Liver (tissue), 9 donors: ENCODE data around the gene THOP1. TPM values are rescaled to one million over a fixed set of nuclear protein-coding genes. Genes with fewer than 3 reads are reported as not detected.

Source experiments
- DNase-seq: peaks from one replicate; pipeline ENCODE4 v3.0.0-alpha.2; 2017; ENCODE audit warnings: low spot score
- H3K27ac ChIP-seq, 2 donors: one replicate each; pipeline ENCODE4 v1.7.0; 2013; ENCODE audit warnings: inconsistent platforms in 2 of 2, low read length in 2 of 2, control low read depth in 1 of 2, low read depth in 1 of 2, mild to moderate bottlenecking in 1 of 2
- H3K27me3 ChIP-seq, 4 donors: one replicate each; pipeline versions ENCODE4 v1.6.1 to v1.7.0; 2013; ENCODE audit warnings: low read length in 3 of 4, inconsistent platforms in 1 of 4, mild to moderate bottlenecking in 1 of 4, moderate library complexity in 1 of 4; ENCODE audit not compliant: control insufficient read depth in 4 of 4, insufficient read depth in 4 of 4
- H3K36me3 ChIP-seq, 4 donors: one replicate each; pipeline versions ENCODE4 v1.6.1 to v1.7.0; 2013; ENCODE audit warnings: low read length in 3 of 4, mild to moderate bottlenecking in 3 of 4, low read depth in 1 of 4, moderate library complexity in 1 of 4; ENCODE audit not compliant: control insufficient read depth in 4 of 4, insufficient read depth in 3 of 4
- H3K4me1 ChIP-seq, 4 donors: one replicate each; pipeline versions ENCODE4 v1.6.1 to v1.7.0; 2013; ENCODE audit warnings: low read length in 3 of 4, mild to moderate bottlenecking in 3 of 4, moderate library complexity in 1 of 4; ENCODE audit not compliant: control insufficient read depth in 4 of 4, insufficient read depth in 4 of 4
- H3K4me3 ChIP-seq, 3 donors: one replicate each; pipeline versions ENCODE4 v1.6.1 to v1.7.0; 2013; ENCODE audit warnings: low read length in 3 of 3, control low read depth in 1 of 3, low read depth in 1 of 3, mild to moderate bottlenecking in 1 of 3
- H3K9ac ChIP-seq, 2 donors: one replicate each; pipeline ENCODE4 v1.7.0; 2013; ENCODE audit warnings: low read length in 2 of 2, mild to moderate bottlenecking in 2 of 2, moderate library complexity in 2 of 2, control low read depth in 1 of 2, low read depth in 1 of 2
- H3K9me3 ChIP-seq, 4 donors: one replicate each; pipeline versions ENCODE4 v1.6.1 to v1.7.0; 2013; ENCODE audit warnings: low read length in 3 of 4; ENCODE audit not compliant: control insufficient read depth in 4 of 4
- EGR1 ChIP-seq, 2 donors: IDR thresholded peaks; 2 replicates each; pipeline ENCODE4 v1.6.1; 2016 to 2018; ENCODE audit warnings: antibody characterized with exemption in 2 of 2, low read depth in 2 of 2
- FOXA1 ChIP-seq: IDR thresholded peaks from 2 replicates; pipeline ENCODE4 v1.6.1; 2016; ENCODE audit warnings: antibody characterized with exemption
- FOXA2 ChIP-seq: IDR thresholded peaks from 2 replicates; pipeline ENCODE4 v1.6.1; 2016; ENCODE audit warnings: antibody characterized with exemption
- GABPA ChIP-seq, 2 donors: IDR thresholded peaks in 1 of 2; conservative IDR thresholded peaks in 1 of 2; 2 replicates each; pipeline ENCODE4 v1.6.1; 2016; ENCODE audit warnings: antibody characterized with exemption in 2 of 2, mild to moderate bottlenecking in 1 of 2, moderate library complexity in 1 of 2
- HNF4A ChIP-seq, 2 donors: conservative IDR thresholded peaks; 2 replicates each; pipeline ENCODE4 v1.6.1; 2016; ENCODE audit warnings: antibody characterized with exemption in 2 of 2, mild to moderate bottlenecking in 2 of 2
- HNF4G ChIP-seq: IDR thresholded peaks from 2 replicates; pipeline ENCODE4 v1.6.1; 2016; ENCODE audit warnings: antibody characterized with exemption
- JUND ChIP-seq, 2 donors: IDR thresholded peaks; 2 replicates each; pipeline ENCODE4 v1.6.1; 2016; ENCODE audit warnings: antibody characterized with exemption in 2 of 2
- NR2F2 ChIP-seq: IDR thresholded peaks from 2 replicates; pipeline ENCODE4 v1.6.1; 2016; ENCODE audit warnings: antibody characterized with exemption
- RAD21 ChIP-seq, 2 donors: IDR thresholded peaks; 2 replicates each; pipeline ENCODE4 v1.6.1; 2016; ENCODE audit warnings: antibody characterized with exemption in 2 of 2, mild to moderate bottlenecking in 2 of 2
- RXRA ChIP-seq, 2 donors: IDR thresholded peaks; 2 replicates each; pipeline ENCODE4 v1.6.1; 2017 to 2018; ENCODE audit warnings: antibody characterized with exemption in 2 of 2, mild to moderate bottlenecking in 1 of 2
- SP1 ChIP-seq: IDR thresholded peaks from 2 replicates; pipeline ENCODE4 v1.6.1; 2018; ENCODE audit warnings: antibody characterized with exemption, mild to moderate bottlenecking
- TAF1 ChIP-seq: conservative IDR thresholded peaks from 2 replicates; pipeline ENCODE4 v1.6.1; 2016; ENCODE audit warnings: antibody characterized with exemption, mild to moderate bottlenecking
- YY1 ChIP-seq: IDR thresholded peaks from 2 replicates; pipeline ENCODE4 v1.6.1; 2016; ENCODE audit warnings: antibody characterized with exemption, mild to moderate bottlenecking
- WGBS: extraction: QIAGEN DNeasy Blood & Tissue Kit; methylation state at CpG from one replicate; pipeline ENCODE4 v1.1.7; 2013; 5-methylcytosine and 5-hydroxymethylcytosine counted together
- polyA plus RNA-seq, 2 donors: library from polyadenylated mRNA; stranded (reverse) in 1 of 2; unstranded in 1 of 2; fragments of 200-250 nt in 1 of 2; fragments of >200 nt in 1 of 2; fragmentation: Nextera tagmentation in 1 of 2; extraction: Ambion mirVana in 1 of 2; gene quantifications; one replicate each; pipeline versions ENCODE4 v1.2.1 to v1.2.3, GENCODE V29; 2013 to 2015
- total RNA-seq, 2 donors: library from RNA; depleted of rRNA; stranded (reverse); fragments of >200 nt; gene quantifications; one replicate each; pipeline ENCODE4 v1.2.3, GENCODE V29; 2014
- TF ChIP-seq, protein P1 (sequence below): IDR thresholded peaks from 2 replicates; pipeline ENCODE4 v1.6.1; 2016; ENCODE audit warnings: antibody characterized with exemption
- TF ChIP-seq, protein P2 (sequence below): fragments of 150-350 bp; IDR thresholded peaks from 2 replicates; pipeline ENCODE4 v1.5.1; 2017; ENCODE audit warnings: improper control_type of control experiment, low read depth, low read length; ENCODE audit not compliant: missing input control
- TF ChIP-seq, protein P3 (sequence below): IDR thresholded peaks from 2 replicates; pipeline ENCODE4 v1.6.1; 2016; ENCODE audit warnings: antibody characterized with exemption
- TF ChIP-seq, protein P4 (sequence below): IDR thresholded peaks from 2 replicates; pipeline ENCODE4 v1.6.1; 2016; ENCODE audit warnings: antibody characterized with exemption
- TF ChIP-seq, protein P5 (sequence below): IDR thresholded peaks from 2 replicates; pipeline ENCODE4 v1.6.1; 2016; ENCODE audit warnings: antibody characterized with exemption, mild to moderate bottlenecking
- donor health status: healthy.
- donor health status: healthy.
- donor health status: healthy.
- donor health status: healthy.
- donor health status: healthy.

Gene THOP1
- total and polyA plus RNA-seq, 4 donors: 39.1 to 56.2 (median 44.7) TPM

DNA sequence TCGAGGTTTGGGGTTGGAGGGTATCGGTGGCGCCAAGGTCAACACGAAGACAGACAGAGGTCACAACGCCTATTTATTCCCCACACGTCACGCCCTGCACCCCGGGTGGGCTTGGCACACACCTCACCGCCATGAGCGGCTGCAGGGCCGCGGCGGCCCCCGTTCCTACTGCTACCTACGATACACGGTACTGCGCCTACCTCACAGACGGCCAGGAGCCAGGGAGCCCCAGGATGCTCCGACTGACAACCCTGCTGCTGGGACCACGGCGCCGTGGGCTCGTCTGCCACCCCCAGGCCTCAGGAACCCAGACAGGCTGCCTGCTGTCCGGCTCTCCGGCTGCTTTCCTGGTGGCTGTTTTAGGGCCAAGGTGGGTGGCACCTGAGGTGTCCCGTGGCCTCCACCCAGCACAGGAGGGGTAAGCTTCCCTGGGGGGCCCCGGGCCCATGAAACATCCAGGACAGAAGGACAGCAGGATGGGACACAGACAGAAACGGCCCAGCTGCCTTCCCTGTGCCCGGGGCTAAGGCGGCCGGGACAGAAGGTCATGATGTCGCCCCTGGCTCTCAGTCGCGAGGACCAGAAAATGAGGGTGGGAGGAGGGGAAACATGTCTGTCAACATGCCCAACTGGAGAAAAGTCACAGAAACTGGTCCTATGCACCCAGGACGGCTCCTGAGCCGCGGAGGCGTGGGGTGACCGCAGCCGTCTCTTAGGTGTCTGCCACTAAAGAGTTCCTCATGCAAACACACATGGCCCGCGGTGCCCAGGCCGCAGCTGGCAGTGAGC is 30.4 kb upstream of the THOP1 start:
- 94% methylated on average over 43 of the region's 43 CpGs for WGBS

More for the DNA sequence above, 30.4 kb upstream of the THOP1 start:
- Histone ChIP-seq H3K4me3 (no peak overlapping the region), H3K36me3 (peaks cover 7 to 39% (median 10%) of the 10 kb centered on the region in 4 donors), H3K9ac (no peak overlapping the region), H3K9me3 (no peaks in the 10 kb centered on the region), H3K4me1 (no peaks in the 10 kb centered on the region), H3K27ac (no peak overlapping the region), H3K27me3 (no peaks in the 10 kb centered on the region)
- TF ChIP-seq NR2F2 (no peak), GABPA (IDR thresholded peaks at IDR 0.05 in 1 of 2, conservative IDR thresholded peaks at IDR 0.05 in 1 of 2) (no peak), FOXA2 (no peak), RXRA (IDR thresholded peaks at IDR 0.05) (no peak), SP1 (no peak), HNF4G (no peak), RAD21 (IDR thresholded peaks at IDR 0.05) (no peak), YY1 (no peak), EGR1 (IDR thresholded peaks at IDR 0.05; ENCODE audit: low read depth in 2 of 2) (no peak), JUND (IDR thresholded peaks at IDR 0.05) (no peak), FOXA1 (no peak), HNF4A (conservative IDR thresholded peaks at IDR 0.05) (no peak), TAF1 (no peak)
- TF ChIP-seq, protein P1, sequence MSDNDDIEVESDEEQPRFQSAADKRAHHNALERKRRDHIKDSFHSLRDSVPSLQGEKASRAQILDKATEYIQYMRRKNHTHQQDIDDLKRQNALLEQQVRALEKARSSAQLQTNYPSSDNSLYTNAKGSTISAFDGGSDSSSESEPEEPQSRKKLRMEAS: no peak
- TF ChIP-seq, protein P2, sequence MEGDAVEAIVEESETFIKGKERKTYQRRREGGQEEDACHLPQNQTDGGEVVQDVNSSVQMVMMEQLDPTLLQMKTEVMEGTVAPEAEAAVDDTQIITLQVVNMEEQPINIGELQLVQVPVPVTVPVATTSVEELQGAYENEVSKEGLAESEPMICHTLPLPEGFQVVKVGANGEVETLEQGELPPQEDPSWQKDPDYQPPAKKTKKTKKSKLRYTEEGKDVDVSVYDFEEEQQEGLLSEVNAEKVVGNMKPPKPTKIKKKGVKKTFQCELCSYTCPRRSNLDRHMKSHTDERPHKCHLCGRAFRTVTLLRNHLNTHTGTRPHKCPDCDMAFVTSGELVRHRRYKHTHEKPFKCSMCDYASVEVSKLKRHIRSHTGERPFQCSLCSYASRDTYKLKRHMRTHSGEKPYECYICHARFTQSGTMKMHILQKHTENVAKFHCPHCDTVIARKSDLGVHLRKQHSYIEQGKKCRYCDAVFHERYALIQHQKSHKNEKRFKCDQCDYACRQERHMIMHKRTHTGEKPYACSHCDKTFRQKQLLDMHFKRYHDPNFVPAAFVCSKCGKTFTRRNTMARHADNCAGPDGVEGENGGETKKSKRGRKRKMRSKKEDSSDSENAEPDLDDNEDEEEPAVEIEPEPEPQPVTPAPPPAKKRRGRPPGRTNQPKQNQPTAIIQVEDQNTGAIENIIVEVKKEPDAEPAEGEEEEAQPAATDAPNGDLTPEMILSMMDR: no peak
- TF ChIP-seq, protein P3, sequence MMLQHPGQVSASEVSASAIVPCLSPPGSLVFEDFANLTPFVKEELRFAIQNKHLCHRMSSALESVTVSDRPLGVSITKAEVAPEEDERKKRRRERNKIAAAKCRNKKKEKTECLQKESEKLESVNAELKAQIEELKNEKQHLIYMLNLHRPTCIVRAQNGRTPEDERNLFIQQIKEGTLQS: no peak
- TF ChIP-seq, protein P4, sequence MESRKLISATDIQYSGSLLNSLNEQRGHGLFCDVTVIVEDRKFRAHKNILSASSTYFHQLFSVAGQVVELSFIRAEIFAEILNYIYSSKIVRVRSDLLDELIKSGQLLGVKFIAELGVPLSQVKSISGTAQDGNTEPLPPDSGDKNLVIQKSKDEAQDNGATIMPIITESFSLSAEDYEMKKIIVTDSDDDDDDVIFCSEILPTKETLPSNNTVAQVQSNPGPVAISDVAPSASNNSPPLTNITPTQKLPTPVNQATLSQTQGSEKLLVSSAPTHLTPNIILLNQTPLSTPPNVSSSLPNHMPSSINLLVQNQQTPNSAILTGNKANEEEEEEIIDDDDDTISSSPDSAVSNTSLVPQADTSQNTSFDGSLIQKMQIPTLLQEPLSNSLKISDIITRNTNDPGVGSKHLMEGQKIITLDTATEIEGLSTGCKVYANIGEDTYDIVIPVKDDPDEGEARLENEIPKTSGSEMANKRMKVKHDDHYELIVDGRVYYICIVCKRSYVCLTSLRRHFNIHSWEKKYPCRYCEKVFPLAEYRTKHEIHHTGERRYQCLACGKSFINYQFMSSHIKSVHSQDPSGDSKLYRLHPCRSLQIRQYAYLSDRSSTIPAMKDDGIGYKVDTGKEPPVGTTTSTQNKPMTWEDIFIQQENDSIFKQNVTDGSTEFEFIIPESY: no peak
- TF ChIP-seq, protein P5, sequence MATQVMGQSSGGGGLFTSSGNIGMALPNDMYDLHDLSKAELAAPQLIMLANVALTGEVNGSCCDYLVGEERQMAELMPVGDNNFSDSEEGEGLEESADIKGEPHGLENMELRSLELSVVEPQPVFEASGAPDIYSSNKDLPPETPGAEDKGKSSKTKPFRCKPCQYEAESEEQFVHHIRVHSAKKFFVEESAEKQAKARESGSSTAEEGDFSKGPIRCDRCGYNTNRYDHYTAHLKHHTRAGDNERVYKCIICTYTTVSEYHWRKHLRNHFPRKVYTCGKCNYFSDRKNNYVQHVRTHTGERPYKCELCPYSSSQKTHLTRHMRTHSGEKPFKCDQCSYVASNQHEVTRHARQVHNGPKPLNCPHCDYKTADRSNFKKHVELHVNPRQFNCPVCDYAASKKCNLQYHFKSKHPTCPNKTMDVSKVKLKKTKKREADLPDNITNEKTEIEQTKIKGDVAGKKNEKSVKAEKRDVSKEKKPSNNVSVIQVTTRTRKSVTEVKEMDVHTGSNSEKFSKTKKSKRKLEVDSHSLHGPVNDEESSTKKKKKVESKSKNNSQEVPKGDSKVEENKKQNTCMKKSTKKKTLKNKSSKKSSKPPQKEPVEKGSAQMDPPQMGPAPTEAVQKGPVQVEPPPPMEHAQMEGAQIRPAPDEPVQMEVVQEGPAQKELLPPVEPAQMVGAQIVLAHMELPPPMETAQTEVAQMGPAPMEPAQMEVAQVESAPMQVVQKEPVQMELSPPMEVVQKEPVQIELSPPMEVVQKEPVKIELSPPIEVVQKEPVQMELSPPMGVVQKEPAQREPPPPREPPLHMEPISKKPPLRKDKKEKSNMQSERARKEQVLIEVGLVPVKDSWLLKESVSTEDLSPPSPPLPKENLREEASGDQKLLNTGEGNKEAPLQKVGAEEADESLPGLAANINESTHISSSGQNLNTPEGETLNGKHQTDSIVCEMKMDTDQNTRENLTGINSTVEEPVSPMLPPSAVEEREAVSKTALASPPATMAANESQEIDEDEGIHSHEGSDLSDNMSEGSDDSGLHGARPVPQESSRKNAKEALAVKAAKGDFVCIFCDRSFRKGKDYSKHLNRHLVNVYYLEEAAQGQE: no peak
- no peak for DNase-seq
